ENCODE data around the gene ZNF423. TPM values are rescaled to one million over a fixed set of nuclear protein-coding genes. Genes with fewer than 3 reads are reported as not detected.

Gene ZNF423
- total and polyA plus RNA-seq, 9 of the 15 experiments (the other 6 are each of a cell fraction or from before 2014, with no cell fraction given), result not detected

GRCh38 chr16:49703483-49703882 is 152.4 kb downstream of the ZNF423 start:
- no peak for ATAC-seq
- Histone ChIP-seq H3K4me3 (no peak overlapping the region), H3K4me2 (ENCODE audit: insufficient read depth, low read length) (no peak overlapping the region), H3K9ac (ENCODE audit: insufficient read depth in 1 of 2, low read depth in 2 of 2, low read length in 2 of 2) (no peak overlapping the region), H3K9me3 (replicated peaks; ENCODE audit: control insufficient read depth, insufficient read depth, low read depth, low read length) (no peaks in the 10 kb centered on the region), H3K36me3 (ENCODE audit: control insufficient read depth, insufficient read depth, low read length) (no peaks in the 10 kb centered on the region), H3K27me3 (ENCODE audit: control insufficient read depth in 2 of 2, insufficient read depth in 2 of 2, low read length in 2 of 2) (peaks cover 13 to 43% of the 10 kb centered on the region in 2 experiments; a peak in 3 of 5 replicates), H4K20me1 (replicated peaks; ENCODE audit: control insufficient read depth, insufficient read depth, low read length) (0 out of 2 replicates have a peak, but pooled peaks cover 4% of the 10 kb centered on the region), H3K79me2 (ENCODE audit: control insufficient read depth, insufficient read depth, low read length) (no peaks in the 10 kb centered on the region), H2AFZ (ENCODE audit: low read depth, low read length) (no peak overlapping the region), H3K9me1 (ENCODE audit: control insufficient read depth, insufficient read depth, low read length) (no peaks in the 10 kb centered on the region), H3K4me1 (replicated peaks in 1 of 2; ENCODE audit: control insufficient read depth in 2 of 2, insufficient read depth in 2 of 2, low read length in 2 of 2) (peaks cover 0 to 3% of the 10 kb centered on the region in 2 experiments; a peak in 1 of 5 replicates), H3K27ac (ENCODE audit: extremely low read depth, low read depth, low read length) (no peak overlapping the region)
- BruUV-seq (replicated peaks), result no TSS peak
- 9% methylated on average over 3 of the region's 3 CpGs for WGBS (ENCODE audit: insufficient coverage, low coverage, missing lambda C conversion rate)
- TF ChIP-seq HDAC1 (IDR thresholded peaks at IDR 0.05) (no peak), MTA3 (IDR thresholded peaks at IDR 0.05; ENCODE audit: borderline replicate concordance) (no peak), KAT2B (IDR thresholded peaks at IDR 0.05; ENCODE audit: low read depth, low read length) (no peak), MXD1 (CRISPR knock-in tag; IDR thresholded peaks at IDR 0.05; ENCODE audit: borderline replicate concordance, poor library complexity, severe bottlenecking) (no peak), CBX3 (IDR thresholded peaks at IDR 0.05; ENCODE audit: borderline replicate concordance in 1 of 2, low read length in 2 of 2) (no peak), GATAD2B (IDR thresholded peaks at IDR 0.05; ENCODE audit: borderline replicate concordance) (no peak), ZFP91 (CRISPR knock-in tag; IDR thresholded peaks at IDR 0.05) (no peak), MXI1 (IDR thresholded peaks at IDR 0.05; ENCODE audit: low read depth, low read length) (no peak), TAF15 (IDR thresholded peaks at IDR 0.05; ENCODE audit: low read depth, low read length) (no peak), ZNF764 (CRISPR knock-in tag; IDR thresholded peaks at IDR 0.05; ENCODE audit: low read depth) (no peak), CTBP1 (IDR thresholded peaks at IDR 0.05; ENCODE audit: borderline replicate concordance) (no peak), MAFF (IDR thresholded peaks at IDR 0.05; ENCODE audit: low read length) (no peak), RFX7 (CRISPR knock-in tag; IDR thresholded peaks at IDR 0.05) (no peak), TRIM25 (IDR thresholded peaks at IDR 0.05; ENCODE audit: borderline replicate concordance) (no peak), ZBTB12 (CRISPR knock-in tag; IDR thresholded peaks at IDR 0.05) (no peak), EP300 (IDR thresholded peaks at IDR 0.05; ENCODE audit: low read length) (no peak)
- DNase-seq (ENCODE audit: extremely low read depth in 1 of 4, low spot score in 3 of 4), result no peak
- intact Hi-C loops (cut with micrococcal nuclease) (no loop called here), in situ Hi-C loops (cut with MboI) (no loop called here)
- CTCF ChIA-PET (ENCODE audit: low intra/inter-chr PET ratio), result no interaction called here
- no peak for FAIRE-seq
- POLR2A ChIA-PET, result interaction anchor here (0.6 kb wide), 2 partner anchors 49 to 88 kb away, joined by 3 read pairs; no protein-coding TSS in a partner anchor
